Small intestine (tissue), 7 donors: ENCODE results near the gene TNIP1. TPM values are rescaled to one million over a fixed set of nuclear protein-coding genes. Genes with fewer than 3 reads are reported as not detected.
A peak's percentile ranks its signal among the peaks of the same experiment; 100 is the strongest.

Source experiments
- DNase-seq, 2 donors: peaks; one replicate each; pipeline versions ENCODE4 v3.0.0 to v3.0.0-alpha.2; 2013
- FAIRE-seq: peaks from 2 replicates; lab custom pipeline; 2012; peaks lifted over from hg19 to GRCh38; lab: Jason Lieb, UNC
- H3K27ac ChIP-seq, 3 donors: one replicate each; pipeline ENCODE4 v1.5.1; 2013; ENCODE audit warnings: low read length in 2 of 3, mild to moderate bottlenecking in 2 of 3, control low read depth in 1 of 3, inconsistent platforms in 1 of 3, low read depth in 1 of 3, moderate library complexity in 1 of 3
- H3K27me3 ChIP-seq, 3 donors: one replicate each; pipeline ENCODE4 v1.6.1; 2013; ENCODE audit warnings: low read length in 3 of 3, inconsistent platforms in 1 of 3; ENCODE audit not compliant: control insufficient read depth in 3 of 3, insufficient read depth in 3 of 3
- H3K36me3 ChIP-seq, 3 donors: one replicate each; pipeline ENCODE4 v1.6.1; 2013; ENCODE audit warnings: low read length in 3 of 3, inconsistent platforms in 1 of 3, low read depth in 1 of 3, mild to moderate bottlenecking in 1 of 3, moderate library complexity in 1 of 3; ENCODE audit not compliant: control insufficient read depth in 3 of 3, insufficient read depth in 2 of 3
- H3K4me1 ChIP-seq, 3 donors: one replicate each; pipeline ENCODE4 v1.6.1; 2013; ENCODE audit warnings: low read length in 2 of 3, inconsistent platforms in 1 of 3, low read depth in 1 of 3, mild to moderate bottlenecking in 1 of 3, moderate library complexity in 1 of 3; ENCODE audit not compliant: control insufficient read depth in 3 of 3, insufficient read depth in 2 of 3
- H3K4me3 ChIP-seq, 3 donors: one replicate each; pipeline ENCODE4 v1.5.1; 2013; ENCODE audit warnings: low read length in 3 of 3, control low read depth in 1 of 3, inconsistent platforms in 1 of 3, low read depth in 1 of 3, mild to moderate bottlenecking in 1 of 3, moderate library complexity in 1 of 3
- H3K9me3 ChIP-seq, 2 donors: one replicate each; pipeline ENCODE4 v1.6.1; 2013; ENCODE audit warnings: low read depth in 1 of 2, low read length in 1 of 2; ENCODE audit not compliant: control insufficient read depth in 2 of 2, insufficient read depth in 1 of 2
- WGBS, 3 donors: extraction: QIAGEN DNeasy Blood & Tissue Kit; methylation state at CpG; one replicate each; pipeline ENCODE4 v1.1.7; 2013; 5-methylcytosine and 5-hydroxymethylcytosine counted together
- polyA plus RNA-seq, 4 donors: library from polyadenylated mRNA; stranded (reverse) in 3 of 4; unstranded in 1 of 4; fragments of 200-250 nt in 3 of 4; fragments of 120-200 nt in 1 of 4; gene quantifications; one replicate each; pipeline versions ENCODE4 v1.2.1 to v1.2.3, GENCODE V29; 2013
- donor health status: healthy with polysubstance abuse.
- donor health status: control.
- donor health status: control.
- donor health status: Bipolar disorder and iron deficiency.
- donor health status: healthy.

Gene TNIP1
- polyA plus RNA-seq, 4 donors: 78.7 to 190 (median 131) TPM

DNA sequence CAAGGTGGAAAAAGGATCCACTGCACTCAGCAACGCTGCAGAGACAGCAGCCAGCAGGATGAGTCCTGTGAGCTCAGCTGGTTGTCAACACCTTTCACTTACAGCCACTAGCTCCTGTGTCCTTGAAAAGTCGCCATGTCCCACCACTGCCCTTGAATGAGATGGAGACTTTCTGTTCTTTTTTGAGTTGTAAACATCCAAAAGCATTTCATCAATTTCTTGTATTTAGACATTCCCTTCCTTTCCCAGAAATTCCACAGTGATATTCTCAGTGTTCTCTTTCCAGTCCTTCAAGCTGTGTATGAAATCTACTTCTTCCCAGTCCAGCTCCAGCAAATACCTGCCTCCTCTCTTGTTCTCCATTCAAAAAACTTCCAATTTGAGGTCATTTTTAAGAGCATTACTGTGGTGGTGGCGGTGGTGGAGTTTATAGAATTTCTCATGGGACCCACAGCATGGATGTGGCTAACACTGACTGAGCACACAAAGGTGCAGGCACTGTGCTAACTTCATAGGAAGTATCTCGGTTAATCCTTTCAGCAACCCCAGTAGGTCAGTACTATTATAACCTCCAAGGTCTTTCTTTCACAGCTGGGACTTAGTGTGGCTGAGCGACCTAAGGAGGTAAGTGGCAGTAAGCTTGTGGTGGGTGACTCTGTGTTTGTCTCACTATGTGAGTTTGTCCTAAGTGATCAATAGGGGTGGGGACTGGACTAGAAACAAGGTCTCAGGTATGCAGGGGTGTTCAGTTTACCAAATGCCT is 75.5 kb downstream of the TNIP1 start:
- DNase-seq (no peak), FAIRE-seq (no peak)
- H3K4me1 ChIP-seq: peaks cover 0 to 22% (median 4%) of the 10 kb centered on the region in 3 donors
- H3K27ac ChIP-seq: peak overlapping the region; percentile 18 to 89 (median 24)
- H3K9me3 ChIP-seq: no peaks in the 10 kb centered on the region
- H3K4me3 ChIP-seq: no peak overlapping the region
- H3K36me3 ChIP-seq: no peaks in the 10 kb centered on the region
- 56 to 76% (median 72%) methylated on average over 5 of the region's 5 CpGs for WGBS, 3 donors
- H3K27me3 ChIP-seq: no peaks in the 10 kb centered on the region

GRCh38 chr5:151004499-151004898 is 76.3 kb downstream of the TNIP1 start:
- WGBS, 3 donors: 17 to 47% (median 35%) methylated on average over 2 of the region's 2 CpGs
- Histone ChIP-seq H3K36me3 (no peaks in the 10 kb centered on the region), H3K27me3 (no peaks in the 10 kb centered on the region), H3K4me1 (peaks cover 0 to 22% (median 4%) of the 10 kb centered on the region in 3 donors), H3K27ac (peak overlapping the region in 1 of 3 donors; percentile 12), H3K4me3 (no peak overlapping the region), H3K9me3 (no peaks in the 10 kb centered on the region)
- DNase-seq: peak; percentile 33 to 44
- no peak for FAIRE-seq

DNA sequence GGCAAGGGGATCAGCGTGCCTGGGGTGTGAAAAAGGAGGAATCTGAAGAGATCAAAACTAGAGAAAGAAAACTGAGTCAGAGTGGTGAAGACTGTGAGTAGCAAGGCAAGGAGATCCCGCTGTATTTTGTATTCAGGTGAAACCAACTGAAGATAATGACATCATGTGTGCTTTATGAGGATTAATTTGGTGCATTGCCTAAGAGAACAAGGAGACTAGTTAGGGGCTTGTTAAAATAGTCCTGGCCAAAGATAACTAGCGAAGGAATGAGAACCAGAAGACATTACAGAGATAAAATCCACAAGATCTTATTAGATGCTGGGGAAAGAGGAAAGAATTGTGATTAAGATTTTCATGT is 77.4 kb downstream of the TNIP1 start:
- peaks cover 0 to 22% (median 4%) of the 10 kb centered on the region in 3 donors for H3K4me1 ChIP-seq
- H3K36me3 ChIP-seq: no peaks in the 10 kb centered on the region
- no peak overlapping the region for H3K4me3 ChIP-seq
- WGBS, 3 donors: 82 to 87% (median 86%) methylated on average over 3 of the region's 3 CpGs
- FAIRE-seq (no peak), DNase-seq (no peak)
- H3K27ac ChIP-seq: peak overlapping the region in 1 of 3 donors; percentile 12
- H3K27me3 ChIP-seq: no peaks in the 10 kb centered on the region
- no peaks in the 10 kb centered on the region for H3K9me3 ChIP-seq

- no peak overlapping the region for H3K4me3 ChIP-seq
- FAIRE-seq: no peak
These were observed 77.9 kb downstream of the TNIP1 start for GRCh38 chr5:151002681-151003502.

DNA sequence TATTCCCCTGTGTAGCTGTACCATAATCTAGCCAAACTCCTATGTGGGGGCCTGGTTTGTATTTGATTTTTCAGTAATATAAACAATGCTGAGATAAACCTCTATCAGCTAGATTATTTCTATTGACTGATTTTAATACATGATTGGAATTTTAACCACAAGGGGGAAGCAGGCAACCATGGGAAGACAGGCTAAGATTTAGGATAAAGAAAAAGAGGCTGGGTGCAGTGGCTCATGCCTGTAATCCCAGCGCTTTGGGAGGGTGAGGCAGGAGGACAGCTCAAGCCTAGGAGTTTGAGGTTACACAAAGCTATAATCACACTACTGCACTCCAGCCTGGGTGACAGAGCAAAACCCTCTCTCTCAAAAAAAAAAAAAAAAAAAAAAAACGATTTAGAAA is 78.6 kb downstream of the TNIP1 start:
- peaks cover 0 to 22% (median 2%) of the 10 kb centered on the region in 3 donors for H3K4me1 ChIP-seq
- WGBS, 3 donors: 15 to 39% (median 33%) methylated on average over 2 of the region's 2 CpGs
- H3K36me3 ChIP-seq: no peaks in the 10 kb centered on the region
- H3K27me3 ChIP-seq: no peaks in the 10 kb centered on the region
- DNase-seq: peak; percentile 33 to 35
- no peak overlapping the region for H3K27ac ChIP-seq
- no peak overlapping the region for H3K4me3 ChIP-seq
- no peaks in the 10 kb centered on the region for H3K9me3 ChIP-seq
- no peak for FAIRE-seq

More at GRCh38 chr5:151002681-151003502, 77.9 kb downstream of the TNIP1 start:
- H3K36me3 ChIP-seq: no peaks in the 10 kb centered on the region
- H3K27me3 ChIP-seq: no peaks in the 10 kb centered on the region
- H3K4me1 ChIP-seq: peaks cover 0 to 22% (median 4%) of the 10 kb centered on the region in 3 donors
- H3K9me3 ChIP-seq: no peaks in the 10 kb centered on the region
- WGBS, 3 donors: 85 to 90% (median 87%) methylated on average over 9 of the region's 9 CpGs
- DNase-seq: no peak
- H3K27ac ChIP-seq: no peak overlapping the region

- no peaks in the 10 kb centered on the region for H3K9me3 ChIP-seq
- no peak overlapping the region for H3K27ac ChIP-seq
- H3K4me1 ChIP-seq: peaks cover 0 to 18% (median 2%) of the 10 kb centered on the region in 3 donors
- FAIRE-seq (no peak), DNase-seq (no peak)
- no peak overlapping the region for H3K4me3 ChIP-seq
- H3K36me3 ChIP-seq: no peaks in the 10 kb centered on the region
- H3K27me3 ChIP-seq: no peaks in the 10 kb centered on the region
- 86 to 93% (median 90%) methylated on average over 4 of the region's 4 CpGs for WGBS, 3 donors
These were observed 79.4 kb downstream of the TNIP1 start for GRCh38 chr5:151001436-151001835.

- Histone ChIP-seq H3K27me3 (no peaks in the 10 kb centered on the region), H3K27ac (no peak overlapping the region), H3K4me3 (no peak overlapping the region), H3K4me1 (peaks cover 0 to 7% (median 2%) of the 10 kb centered on the region in 3 donors), H3K36me3 (no peaks in the 10 kb centered on the region), H3K9me3 (no peaks in the 10 kb centered on the region)
- 56 to 62% (median 59%) methylated on average over 7 of the region's 7 CpGs for WGBS, 3 donors
- no peak for FAIRE-seq
- DNase-seq: no peak
These were observed 81.0 kb downstream of the TNIP1 start for GRCh38 chr5:150999704-151000442.

DNA sequence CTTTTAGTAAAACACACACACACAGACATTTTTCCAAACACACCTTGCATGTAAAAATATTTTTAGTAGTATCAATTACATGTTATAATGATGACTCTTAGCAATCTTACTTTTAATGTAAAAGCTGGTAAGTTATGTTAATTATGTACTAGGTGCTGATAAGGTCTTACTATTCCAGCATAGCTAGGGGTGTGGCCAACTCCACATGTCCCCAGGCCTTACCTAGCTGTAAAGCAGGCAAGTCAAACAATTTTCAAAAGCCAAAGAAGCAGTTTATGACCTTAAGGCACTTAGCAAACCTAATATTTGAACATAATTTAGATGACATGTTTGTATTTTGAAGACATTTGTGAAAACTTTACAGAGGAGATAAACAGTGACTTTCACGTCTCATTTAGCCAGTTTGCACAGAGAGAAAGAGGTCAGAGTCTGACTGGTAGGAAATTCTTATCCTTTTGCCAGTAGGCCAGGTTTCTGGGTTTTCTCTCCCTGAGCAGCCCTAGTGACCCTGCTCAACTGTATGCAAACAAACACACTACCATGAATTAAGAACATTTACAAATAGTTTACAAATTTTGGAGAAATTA is 86.9 kb downstream of the TNIP1 start:
- H3K36me3 ChIP-seq: no peaks in the 10 kb centered on the region
- no peak overlapping the region for H3K4me3 ChIP-seq
- no peak for FAIRE-seq
- 12 to 60% (median 30%) methylated on average over 1 of the region's 1 CpG for WGBS, 3 donors
- H3K4me1 ChIP-seq: no peaks in the 10 kb centered on the region
- DNase-seq: peak in 1 of 2 donors; percentile 25
- no peaks in the 10 kb centered on the region for H3K27me3 ChIP-seq
- H3K9me3 ChIP-seq: peaks cover 0 to 3% of the 10 kb centered on the region in 2 donors
- H3K27ac ChIP-seq: no peak overlapping the region
